Astrocyte (in vitro differentiated cells and primary cell): ENCODE measurements around the gene BEST3. TPM values are rescaled to one million over a fixed set of nuclear protein-coding genes. Genes with fewer than 3 reads are reported as not detected.

Experiments used
- DNase-seq: peaks from one replicate; pipeline ENCODE4 v3.0.0-alpha.2; 2010; ENCODE audit warnings: low read depth
- FAIRE-seq: peaks from 2 replicates; lab custom pipeline; 2011; peaks lifted over from hg19 to GRCh38; lab: Jason Lieb, UNC
- H2AFZ ChIP-seq: 2 replicates; pipeline ENCODE4 v1.6.0; 2012; ENCODE audit warnings: low read depth, low read length, inconsistent platforms
- H3K27ac ChIP-seq: 2 replicates; pipeline ENCODE4 v1.5.1; 2011; ENCODE audit warnings: low read depth, low read length, inconsistent platforms
- H3K27me3 ChIP-seq: 2 replicates; pipeline ENCODE4 v1.6.0; 2011; ENCODE audit warnings: low read length, inconsistent platforms; ENCODE audit not compliant: insufficient read depth
- H3K36me3 ChIP-seq: 2 replicates; pipeline ENCODE4 v1.5.1; 2011; ENCODE audit warnings: low read length, inconsistent platforms; ENCODE audit not compliant: insufficient read depth
- H3K4me1 ChIP-seq: 2 replicates; pipeline ENCODE4 v1.5.1; 2011; ENCODE audit warnings: low read length, inconsistent platforms; ENCODE audit not compliant: insufficient read depth
- H3K4me2 ChIP-seq: 2 replicates; pipeline ENCODE4 v1.6.0; 2012; ENCODE audit warnings: low read length, inconsistent platforms
- H3K4me3 ChIP-seq: 2 replicates; pipeline ENCODE4 v1.5.1; 2011; ENCODE audit warnings: low read depth, mild to moderate bottlenecking, low read length, inconsistent platforms; ENCODE audit not compliant: insufficient read depth
- H3K79me2 ChIP-seq: 2 replicates; pipeline ENCODE4 v1.6.0; 2012; ENCODE audit warnings: mild to moderate bottlenecking, low read length, inconsistent platforms; ENCODE audit not compliant: insufficient read depth
- H3K9ac ChIP-seq: 2 replicates; pipeline ENCODE4 v1.6.0; 2012; ENCODE audit warnings: mild to moderate bottlenecking, low read length, inconsistent platforms
- H3K9me3 ChIP-seq: 2 replicates; pipeline ENCODE4 v1.5.1; 2012; ENCODE audit warnings: low read depth, mild to moderate bottlenecking, low read length, inconsistent platforms; ENCODE audit not compliant: insufficient read depth
- H4K20me1 ChIP-seq: 2 replicates; pipeline ENCODE4 v1.6.0; 2012; ENCODE audit warnings: low read length, inconsistent platforms; ENCODE audit not compliant: insufficient read depth
- H3K27ac Mint-ChIP-seq: one replicate; pipeline ENCODE4 v1.8.0; 2021; ENCODE audit warnings: mild to moderate bottlenecking, mixed read lengths; ENCODE audit not compliant: unreplicated experiment
- H3K27me3 Mint-ChIP-seq: one replicate; pipeline ENCODE4 v1.8.0; 2021; ENCODE audit warnings: low read depth, mixed read lengths; ENCODE audit not compliant: unreplicated experiment
- H3K36me3 Mint-ChIP-seq: one replicate; pipeline ENCODE4 v1.8.0; 2021; ENCODE audit warnings: low read depth, mixed read lengths; ENCODE audit not compliant: unreplicated experiment
- H3K4me1 Mint-ChIP-seq: one replicate; pipeline ENCODE4 v1.8.0; 2021; ENCODE audit warnings: low read depth, mixed read lengths; ENCODE audit not compliant: unreplicated experiment
- H3K4me3 Mint-ChIP-seq: one replicate; pipeline ENCODE4 v1.8.0; 2021; ENCODE audit warnings: mild to moderate bottlenecking, moderate library complexity, mixed read lengths; ENCODE audit not compliant: unreplicated experiment
- H3K9me3 Mint-ChIP-seq: one replicate; pipeline ENCODE4 v1.8.0; 2021; ENCODE audit warnings: mild to moderate bottlenecking, mixed read lengths; ENCODE audit not compliant: unreplicated experiment
- EZH2 ChIP-seq: IDR thresholded peaks from 2 replicates; pipeline ENCODE4 v1.6.1; 2012; ENCODE audit warnings: mild to moderate bottlenecking, low read length, inconsistent platforms; ENCODE audit not compliant: insufficient read depth
- total RNA-seq: library from RNA; stranded (reverse); gene quantifications from 2 replicates; pipeline ENCODE4 v1.2.1, GENCODE V29; 2021
- TF ChIP-seq, protein P1 (sequence below): IDR thresholded peaks from 2 replicates; pipeline ENCODE4 v1.5.1; 2011; ENCODE audit warnings: low read depth, mild to moderate bottlenecking, inconsistent platforms, low read length, moderate library complexity; ENCODE audit not compliant: insufficient read depth

The BEST3 gene
- total RNA-seq, 1 donor from 2014 or later = 1.2 TPM

DNA sequence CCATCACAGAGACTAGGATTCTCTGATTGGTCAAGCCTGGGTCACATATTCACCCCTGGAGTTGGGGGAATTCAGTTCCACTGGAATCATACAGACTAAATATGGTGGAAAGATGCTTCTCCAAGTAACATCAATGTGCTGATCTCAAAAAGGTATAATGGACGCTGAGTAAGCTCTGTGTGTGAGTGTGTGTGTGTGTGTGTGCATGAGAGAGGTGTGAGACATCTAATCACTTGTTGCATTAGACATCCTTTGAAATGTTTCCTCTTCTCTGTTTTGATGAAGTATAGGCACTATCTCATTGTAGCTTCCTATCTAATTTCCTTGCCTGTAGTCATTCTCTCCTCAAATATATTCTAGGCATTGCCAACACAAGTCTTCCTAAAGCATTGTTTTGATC is 34.5 kb upstream of the BEST3 start:
- Histone ChIP-seq H2AFZ (no peak overlapping the region), H3K4me3 (no peak overlapping the region), H3K4me1 (no peaks in the 10 kb centered on the region), H3K9ac (no peak overlapping the region), H3K79me2 (no peaks in the 10 kb centered on the region), H3K9me3 (no peaks in the 10 kb centered on the region), H3K36me3 (no peaks in the 10 kb centered on the region), H3K27me3 (no peaks in the 10 kb centered on the region), H4K20me1 (no peaks in the 10 kb centered on the region), H3K4me2 (no peak overlapping the region), H3K27ac (no peak overlapping the region)
- no peak for TF ChIP-seq EZH2
- no peak overlapping the region for H3K4me3 Mint-ChIP-seq
- H3K36me3 Mint-ChIP-seq = no peaks in the 10 kb centered on the region
- no peak overlapping the region for H3K27ac Mint-ChIP-seq
- DNase-seq (no peak), FAIRE-seq (no peak)
- no peaks in the 10 kb centered on the region for H3K9me3 Mint-ChIP-seq
- H3K4me1 Mint-ChIP-seq = no peaks in the 10 kb centered on the region
- H3K27me3 Mint-ChIP-seq = no peaks in the 10 kb centered on the region

DNA sequence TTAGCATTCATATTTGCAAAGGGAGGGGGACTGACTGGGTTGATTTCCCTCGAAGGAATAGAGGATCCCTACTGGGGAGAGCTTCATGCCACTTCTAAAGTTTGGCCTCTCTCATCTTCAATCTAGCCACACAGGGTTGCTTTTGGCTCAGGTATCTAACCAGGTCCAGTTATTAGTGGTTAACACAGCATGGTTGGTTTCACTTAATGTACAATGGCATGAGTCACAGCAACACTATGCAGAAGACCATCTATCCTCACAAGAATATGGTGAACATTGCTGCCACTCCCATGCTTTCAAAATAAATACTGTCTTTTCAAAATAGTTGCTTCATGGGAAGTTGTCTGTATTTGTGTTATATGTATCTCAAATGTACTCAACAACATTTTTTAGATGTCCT is 33.0 kb upstream of the BEST3 start:
- Histone ChIP-seq H4K20me1 (no peaks in the 10 kb centered on the region), H3K4me2 (no peak overlapping the region), H3K36me3 (no peaks in the 10 kb centered on the region), H3K79me2 (no peaks in the 10 kb centered on the region), H3K27ac (no peak overlapping the region), H3K4me1 (no peaks in the 10 kb centered on the region), H3K9ac (no peak overlapping the region), H3K27me3 (no peaks in the 10 kb centered on the region), H3K4me3 (no peak overlapping the region), H3K9me3 (no peaks in the 10 kb centered on the region), H2AFZ (no peak overlapping the region)
- TF ChIP-seq EZH2 = no peak
- TF ChIP-seq, protein P1, sequence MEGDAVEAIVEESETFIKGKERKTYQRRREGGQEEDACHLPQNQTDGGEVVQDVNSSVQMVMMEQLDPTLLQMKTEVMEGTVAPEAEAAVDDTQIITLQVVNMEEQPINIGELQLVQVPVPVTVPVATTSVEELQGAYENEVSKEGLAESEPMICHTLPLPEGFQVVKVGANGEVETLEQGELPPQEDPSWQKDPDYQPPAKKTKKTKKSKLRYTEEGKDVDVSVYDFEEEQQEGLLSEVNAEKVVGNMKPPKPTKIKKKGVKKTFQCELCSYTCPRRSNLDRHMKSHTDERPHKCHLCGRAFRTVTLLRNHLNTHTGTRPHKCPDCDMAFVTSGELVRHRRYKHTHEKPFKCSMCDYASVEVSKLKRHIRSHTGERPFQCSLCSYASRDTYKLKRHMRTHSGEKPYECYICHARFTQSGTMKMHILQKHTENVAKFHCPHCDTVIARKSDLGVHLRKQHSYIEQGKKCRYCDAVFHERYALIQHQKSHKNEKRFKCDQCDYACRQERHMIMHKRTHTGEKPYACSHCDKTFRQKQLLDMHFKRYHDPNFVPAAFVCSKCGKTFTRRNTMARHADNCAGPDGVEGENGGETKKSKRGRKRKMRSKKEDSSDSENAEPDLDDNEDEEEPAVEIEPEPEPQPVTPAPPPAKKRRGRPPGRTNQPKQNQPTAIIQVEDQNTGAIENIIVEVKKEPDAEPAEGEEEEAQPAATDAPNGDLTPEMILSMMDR = no peak
- no peak overlapping the region for H3K4me3 Mint-ChIP-seq
- no peaks in the 10 kb centered on the region for H3K9me3 Mint-ChIP-seq
- no peak for FAIRE-seq
- no peaks in the 10 kb centered on the region for H3K36me3 Mint-ChIP-seq
- peak; percentile 55 for DNase-seq
- no peaks in the 10 kb centered on the region for H3K27me3 Mint-ChIP-seq
- no peaks in the 10 kb centered on the region for H3K4me1 Mint-ChIP-seq
- no peak overlapping the region for H3K27ac Mint-ChIP-seq

DNA sequence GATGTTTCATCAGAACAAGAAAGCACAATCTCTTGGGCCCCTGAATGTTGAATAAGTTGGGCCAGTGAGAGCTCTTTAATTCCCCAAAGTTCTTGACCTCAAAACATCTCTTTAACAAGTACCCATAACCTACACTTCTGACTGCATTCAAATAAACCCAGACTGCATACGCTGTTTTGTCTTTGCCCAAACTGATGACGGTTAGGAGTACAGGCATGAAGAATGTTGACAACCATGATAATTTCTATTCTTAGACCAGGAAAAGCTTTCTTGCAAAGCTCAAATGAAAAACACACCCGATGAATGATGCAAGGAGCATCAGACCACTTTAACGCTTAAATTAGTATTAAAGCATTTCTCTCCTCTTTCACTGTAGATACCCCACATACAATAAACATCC is 27.8 kb upstream of the BEST3 start:
- Histone ChIP-seq H3K27me3 (no peaks in the 10 kb centered on the region), H3K4me2 (no peak overlapping the region), H3K9ac (no peak overlapping the region), H3K79me2 (no peaks in the 10 kb centered on the region), H3K36me3 (no peaks in the 10 kb centered on the region), H3K27ac (no peak overlapping the region), H3K4me1 (no peaks in the 10 kb centered on the region), H4K20me1 (no peaks in the 10 kb centered on the region), H3K4me3 (no peak overlapping the region), H3K9me3 (no peaks in the 10 kb centered on the region), H2AFZ (no peak overlapping the region)
- no peak for TF ChIP-seq EZH2
- TF ChIP-seq, protein P1 = no peak
- DNase-seq = no peak
- peaks cover 1% of the 10 kb centered on the region for H3K9me3 Mint-ChIP-seq
- H3K36me3 Mint-ChIP-seq = no peaks in the 10 kb centered on the region
- H3K4me1 Mint-ChIP-seq = no peaks in the 10 kb centered on the region
- H3K27ac Mint-ChIP-seq = no peak overlapping the region
- no peak for FAIRE-seq
- no peaks in the 10 kb centered on the region for H3K27me3 Mint-ChIP-seq
- no peak overlapping the region for H3K4me3 Mint-ChIP-seq
